Measurements from ENCODE around the gene ADAMTS20. TPM values are rescaled to one million over a fixed set of nuclear protein-coding genes. Genes with fewer than 3 reads are reported as not detected.

ADAMTS20 gene
- total and polyA plus RNA-seq, 10 of the 15 experiments (the other 5 are each of a cell fraction or from before 2014, with no cell fraction given), result 0.33 TPM; not detected in 9

GRCh38 chr12:43586646-43587245, 34.7 kb upstream of the ADAMTS20 start:
- RAD21 ChIA-PET (ENCODE audit: unreplicated experiment), result no interaction called here
- CTCF ChIA-PET, result no interaction called here

More at GRCh38 chr12:43586646-43587245, 34.7 kb upstream of the ADAMTS20 start:
- Histone ChIP-seq H4K20me1 (ENCODE audit: control insufficient read depth, insufficient read depth) (no peaks in the 10 kb centered on the region), H3K27ac (ENCODE audit: control insufficient read depth, insufficient read depth) (no peak overlapping the region), H3K4me1 (ENCODE audit: control insufficient read depth, insufficient read depth, low read length) (no peaks in the 10 kb centered on the region), H3K36me3 (ENCODE audit: control insufficient read depth in 2 of 2, insufficient read depth in 2 of 2, low read length in 1 of 2) (no peaks in the 10 kb centered on the region), H3K9me3 (replicated peaks; ENCODE audit: control insufficient read depth, insufficient read depth, low read length) (no peaks in the 10 kb centered on the region), H3K9ac (ENCODE audit: control insufficient read depth, insufficient read depth, low read length) (no peak overlapping the region), H3K27me3 (replicated peaks in 1 of 2; ENCODE audit: control insufficient read depth in 2 of 2, insufficient read depth in 2 of 2, low read length in 1 of 2) (no peaks in the 10 kb centered on the region), H3K4me2 (ENCODE audit: control insufficient read depth, insufficient read depth) (no peak overlapping the region), H2AFZ (ENCODE audit: control insufficient read depth, low read depth, low read length) (no peak overlapping the region), H3K79me2 (ENCODE audit: control insufficient read depth, insufficient read depth, low read length) (no peaks in the 10 kb centered on the region), H3K4me3 (no peak overlapping the region)
- ATAC-seq (no peak), DNase-seq (ENCODE audit: low read depth, low spot score) (no peak), FAIRE-seq (no peak)
- TF ChIP-seq IRF4 (IDR thresholded peaks at IDR 0.05; ENCODE audit: low read depth, low read length) (no peak), ETV6 (conservative IDR thresholded peaks at IDR 0.05 in 1 of 2, IDR thresholded peaks at IDR 0.05 in 1 of 2; ENCODE audit: borderline replicate concordance in 1 of 2, low read depth in 1 of 2) (no peak), EED (IDR thresholded peaks at IDR 0.05; ENCODE audit: low read depth) (no peak), CHD2 (IDR thresholded peaks at IDR 0.05; ENCODE audit: borderline replicate concordance, low read depth, low read length) (no peak), MTA3 (IDR thresholded peaks at IDR 0.05; ENCODE audit: borderline replicate concordance, low read length) (no peak), CEBPB (IDR thresholded peaks at IDR 0.05; ENCODE audit: borderline replicate concordance in 1 of 2, low read depth in 2 of 2, low read length in 2 of 2) (no peak), GABPA (IDR thresholded peaks at IDR 0.05; ENCODE audit: low read depth) (no peak), TCF7 (IDR thresholded peaks at IDR 0.05; ENCODE audit: borderline replicate concordance) (no peak), USF2 (IDR thresholded peaks at IDR 0.05; ENCODE audit: borderline replicate concordance, low read depth, low read length) (no peak), FOS (IDR thresholded peaks at IDR 0.05; ENCODE audit: borderline replicate concordance, extremely low read depth, insufficient read length) (no peak), HCFC1 (IDR thresholded peaks at IDR 0.05; ENCODE audit: low read length) (no peak), SUPT20H (IDR thresholded peaks at IDR 0.05; ENCODE audit: borderline replicate concordance, control insufficient read depth, low read depth, low read length) (no peak), CREB1 (IDR thresholded peaks at IDR 0.05; ENCODE audit: low read depth) (no peak), CBFB (IDR thresholded peaks at IDR 0.05; ENCODE audit: low read depth) (no peak), ZNF384 (IDR thresholded peaks at IDR 0.05; ENCODE audit: borderline replicate concordance, low read depth, low read length) (no peak)
- ChIA-PET SMC1A (ENCODE audit: uncharacterized antibody, unreplicated experiment) (no interaction called here), POLR2A (no interaction called here)
- in situ Hi-C loops (cut with MboI) (no loop called here), intact Hi-C loops (cut with micrococcal nuclease; ENCODE audit: unreplicated experiment) (no loop called here)
- no TSS peak for BruUV-seq (replicated peaks)
- WGBS (ENCODE audit: insufficient coverage, insufficient replicate concordance, low lambda C conversion rate, missing lambda C conversion rate), result 38% methylated on average over 7 of the region's 7 CpGs

Data from GM12878 (cell line).